Stimulated activated naive CD8-positive, alpha-beta T cell treated with anti-CD3 and anti-CD28 coated beads, Interleukin-15, amount 100 ng/mL, for 72 hours (primary cell): ENCODE data around the gene OSGEPL1.

Experiments used
- ATAC-seq: fragments of 150-1000 bp; cut with Tn5 transposase; 2 replicates; pipeline ENCODE4 v1.10.0; 2021; ENCODE audit warnings: mild to moderate bottlenecking, moderate library complexity
- DNase-seq, 2 donors: peaks; one replicate each; pipeline ENCODE4 v3.0.0; 2021 to 2022
- H3K27ac Mint-ChIP-seq, 2 donors: one replicate each; pipeline ENCODE4 v1.8.0; 2022; ENCODE audit warnings: mild to moderate bottlenecking in 2 of 2, mixed read lengths in 2 of 2, moderate library complexity in 2 of 2
- H3K27me3 Mint-ChIP-seq: one replicate; pipeline ENCODE4 v1.8.0; 2022; ENCODE audit warnings: mixed read lengths
- H3K4me1 Mint-ChIP-seq: one replicate; pipeline ENCODE4 v1.8.0; 2022; ENCODE audit warnings: mild to moderate bottlenecking, mixed read lengths
- H3K4me3 Mint-ChIP-seq, 2 donors: one replicate each; pipeline ENCODE4 v1.8.0; 2022; ENCODE audit warnings: mild to moderate bottlenecking in 2 of 2, mixed read lengths in 2 of 2, moderate library complexity in 1 of 2
- H3K9me3 Mint-ChIP-seq, 2 donors: one replicate each; pipeline ENCODE4 v1.8.0; 2022; ENCODE audit warnings: mixed read lengths in 2 of 2

OSGEPL1 gene

GRCh38 chr2:189698020-189698887 is 64.3 kb downstream of the OSGEPL1 start:
- H3K4me3 Mint-ChIP-seq = peak overlapping the region in 1 of 2 donors; percentile 75
- peak; percentile 63 for ATAC-seq

More at GRCh38 chr2:189698020-189698887, 64.3 kb downstream of the OSGEPL1 start:
- Mint-ChIP-seq H3K9me3 (no peaks in the 10 kb centered on the region), H3K4me1 (peaks cover 4% of the 10 kb centered on the region), H3K27me3 (no peaks in the 10 kb centered on the region), H3K27ac (no peak overlapping the region)
- no peak for DNase-seq
